Stromal cell of bone marrow (primary cell): ENCODE results near the gene CACNA1A.
"Not testable (repeated sequence)": the region's sequence is repeated elsewhere in the genome, so short reads cannot be mapped to it uniquely, and the experiment has no call there.

ENCODE experiments used
- DNase-seq: peaks from one replicate; pipeline ENCODE4 v3.0.0-alpha.2; 2012; ENCODE audit warnings: low read depth

Gene CACNA1A

GRCh38 chr19:13198634-13199033 lies 307.6 kb downstream of the CACNA1A start:
- DNase-seq: no peak

DNA sequence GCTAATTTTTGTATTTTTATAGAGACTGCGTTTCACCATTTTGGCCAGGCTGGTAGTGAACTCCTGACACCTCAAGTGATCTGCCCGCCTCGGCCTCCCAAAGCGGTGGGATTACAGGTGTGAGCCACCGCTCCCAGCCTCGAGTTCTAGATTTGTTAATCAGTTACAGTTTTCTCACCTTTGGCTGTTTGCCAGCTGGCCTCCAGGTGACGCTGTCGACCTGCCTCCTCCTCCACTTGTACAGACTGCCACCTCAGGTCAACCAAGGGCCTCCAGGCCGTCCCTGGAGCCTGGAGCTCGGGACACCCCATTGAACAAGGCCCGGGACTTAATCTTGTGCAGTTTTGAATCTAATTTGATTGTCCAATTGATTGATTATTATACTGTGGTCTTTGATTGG lies 310.6 kb downstream of the CACNA1A start:
- no peak for DNase-seq

- no peak for DNase-seq
Observed at GRCh38 chr19:13190781-13191540, 315.3 kb downstream of the CACNA1A start.

DNA sequence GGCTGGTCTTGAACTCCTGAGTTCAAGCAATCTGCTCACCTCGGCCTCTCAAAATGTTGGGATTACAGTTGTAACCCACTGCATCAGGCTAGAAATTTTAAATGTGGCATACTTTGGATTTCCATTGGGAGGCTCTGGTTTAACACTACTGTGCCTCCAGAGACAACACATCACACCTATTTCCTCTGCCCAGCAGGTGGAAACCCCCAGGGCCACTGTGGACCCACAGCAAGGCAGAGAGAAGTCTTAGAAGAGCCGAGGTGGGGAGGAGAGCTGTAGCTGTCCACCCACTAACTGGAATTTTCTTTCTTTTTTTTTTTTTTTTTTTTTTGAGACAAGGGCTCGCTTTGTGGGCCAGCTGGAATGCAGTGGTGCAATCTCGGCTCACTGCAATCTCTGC lies 316.7 kb downstream of the CACNA1A start:
- no peak for DNase-seq

DNA sequence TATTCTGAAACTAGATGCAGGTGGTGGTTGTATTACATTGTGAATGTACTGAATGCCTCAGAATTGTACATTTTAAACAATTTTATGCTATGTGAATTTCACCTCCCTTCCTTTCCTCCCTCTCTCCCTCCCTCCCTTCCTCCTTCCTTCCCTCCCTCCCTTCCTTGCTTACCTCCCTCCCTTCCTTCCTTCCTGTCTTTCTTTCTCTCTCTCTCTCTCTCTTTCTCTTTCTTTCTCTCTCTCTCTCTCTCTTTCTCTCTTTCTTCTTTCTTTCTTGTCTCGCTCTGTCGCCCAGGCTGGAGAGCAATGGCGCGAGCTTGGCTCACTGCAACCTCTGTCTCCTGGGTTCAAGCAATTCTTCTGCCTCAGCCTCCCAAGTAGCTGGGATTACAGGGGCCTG lies 318.9 kb downstream of the CACNA1A start:
- DNase-seq: no peak

DNA sequence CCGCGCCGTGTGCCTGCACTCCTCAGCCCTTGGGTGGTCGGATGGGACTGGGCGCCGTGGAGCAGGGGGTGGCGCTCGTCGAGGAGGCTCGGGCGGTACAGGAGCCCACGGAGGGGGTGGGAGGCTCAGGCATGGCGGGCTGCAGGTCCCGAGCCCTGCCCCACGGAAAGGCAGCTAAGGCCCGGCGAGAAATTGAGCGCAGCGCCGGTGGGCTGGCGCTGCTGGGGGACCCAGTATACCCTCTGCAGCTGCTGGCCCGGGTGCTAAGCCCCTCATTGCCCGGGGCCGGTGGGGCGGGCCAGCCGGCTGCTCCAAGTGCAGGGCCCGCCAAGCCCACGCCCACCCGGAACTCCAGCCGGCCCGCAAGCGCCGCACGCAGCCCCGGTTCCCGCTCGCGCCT lies 319.6 kb downstream of the CACNA1A start:
- not testable (repeated sequence) for DNase-seq

DNA sequence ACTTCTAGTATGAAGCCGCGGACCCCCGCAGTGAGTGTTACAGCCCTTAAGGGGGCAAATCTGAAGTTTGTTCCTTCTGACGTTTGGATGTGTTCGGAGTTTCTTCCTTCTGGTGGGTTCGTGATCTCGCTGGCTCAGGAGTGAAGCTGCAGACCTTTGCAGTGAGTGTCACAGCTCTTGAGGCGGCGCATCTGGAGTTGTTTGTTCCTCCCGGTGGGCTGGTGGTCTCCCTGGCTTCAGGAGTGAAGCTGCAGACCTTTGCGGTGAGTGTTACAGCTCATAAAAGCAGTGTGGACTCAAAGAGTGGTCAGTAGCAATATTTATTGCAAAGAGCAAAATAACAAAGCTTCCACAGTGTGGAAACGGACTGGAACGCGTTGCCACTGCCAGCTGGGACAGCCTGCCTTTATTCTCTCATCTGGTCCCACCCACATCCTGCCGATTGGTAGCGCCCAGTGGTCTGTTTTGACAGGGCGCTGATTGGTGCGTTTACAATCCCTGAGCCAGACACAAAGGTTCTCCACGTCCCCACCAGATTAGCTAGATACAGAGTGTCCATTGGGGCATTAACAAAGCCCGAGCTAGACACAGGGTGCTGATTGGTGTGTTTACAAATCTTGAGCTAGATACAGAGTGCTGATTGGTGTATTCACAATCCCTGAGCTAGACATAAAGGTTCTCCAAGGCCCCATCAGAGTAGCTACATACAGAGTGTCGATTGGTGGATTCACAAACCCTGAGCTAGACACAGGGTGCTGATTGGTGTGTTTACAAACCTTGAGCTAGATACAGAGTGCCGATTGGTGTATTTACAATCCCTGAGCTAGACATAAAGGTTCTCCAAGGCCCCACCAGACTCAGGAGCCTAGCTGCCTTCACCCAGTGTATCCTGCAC lies 320.3 kb downstream of the CACNA1A start:
- not testable (repeated sequence) for DNase-seq

- DNase-seq: not testable (repeated sequence)
Observed at GRCh38 chr19:13184926-13185325, 321.4 kb downstream of the CACNA1A start.

DNA sequence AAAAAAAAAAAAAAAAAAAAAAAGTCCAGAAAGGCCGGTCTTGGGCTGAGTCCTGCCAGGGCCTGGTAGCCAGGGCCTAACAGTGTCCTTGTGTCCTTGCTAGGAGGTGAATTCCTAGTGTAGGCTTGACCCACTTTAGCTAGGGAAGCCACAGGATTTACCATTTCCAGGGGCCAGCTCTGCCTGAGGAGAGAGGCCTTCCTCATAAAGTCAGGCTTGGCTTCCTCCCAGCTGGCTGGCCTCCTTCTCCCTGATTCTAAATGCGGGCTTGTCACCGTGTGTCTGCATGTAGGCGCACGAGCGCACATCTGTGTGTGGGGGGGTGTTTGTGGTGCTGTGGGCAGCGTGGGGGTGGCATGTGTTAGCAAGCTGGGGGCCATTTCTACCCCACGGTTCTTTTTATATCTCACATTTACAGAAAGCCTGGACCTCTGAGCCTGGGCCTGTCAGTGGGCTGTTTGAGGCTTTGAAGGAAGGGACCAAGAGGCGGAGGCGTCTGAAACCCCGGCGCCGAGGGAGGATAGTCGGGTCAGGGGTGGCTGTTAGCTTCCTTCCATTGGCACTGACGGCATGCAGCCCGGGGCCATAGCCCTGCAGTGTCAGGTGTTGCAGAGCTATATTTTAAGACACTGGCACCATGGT lies 324.4 kb downstream of the CACNA1A start:
- no peak for DNase-seq

DNA sequence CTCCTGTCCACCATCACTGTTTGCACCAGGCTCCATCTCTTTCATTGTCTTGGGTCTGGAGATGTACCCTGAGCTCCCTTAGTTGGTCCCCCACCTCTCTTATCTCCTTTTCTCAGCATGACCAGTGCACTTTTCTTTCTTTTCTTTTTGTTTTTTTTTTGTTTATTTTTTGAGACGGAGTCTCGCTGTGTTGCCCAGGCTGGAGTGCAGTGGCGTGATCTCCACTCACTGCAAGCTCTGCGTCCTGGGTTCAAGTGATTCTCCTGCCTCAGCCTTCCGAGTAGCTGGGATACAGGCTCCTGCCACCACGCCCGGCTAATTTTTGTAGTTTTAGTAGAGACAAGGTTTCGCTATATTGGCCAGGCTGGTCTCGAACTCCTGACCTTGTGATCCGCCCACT lies 328.0 kb downstream of the CACNA1A start:
- not testable (repeated sequence) for DNase-seq

- DNase-seq: not testable (repeated sequence)
Observed at GRCh38 chr19:13177584-13177983, 328.7 kb downstream of the CACNA1A start.

- DNase-seq: no peak
Observed at GRCh38 chr19:13176345-13176744, 329.9 kb downstream of the CACNA1A start.

DNA sequence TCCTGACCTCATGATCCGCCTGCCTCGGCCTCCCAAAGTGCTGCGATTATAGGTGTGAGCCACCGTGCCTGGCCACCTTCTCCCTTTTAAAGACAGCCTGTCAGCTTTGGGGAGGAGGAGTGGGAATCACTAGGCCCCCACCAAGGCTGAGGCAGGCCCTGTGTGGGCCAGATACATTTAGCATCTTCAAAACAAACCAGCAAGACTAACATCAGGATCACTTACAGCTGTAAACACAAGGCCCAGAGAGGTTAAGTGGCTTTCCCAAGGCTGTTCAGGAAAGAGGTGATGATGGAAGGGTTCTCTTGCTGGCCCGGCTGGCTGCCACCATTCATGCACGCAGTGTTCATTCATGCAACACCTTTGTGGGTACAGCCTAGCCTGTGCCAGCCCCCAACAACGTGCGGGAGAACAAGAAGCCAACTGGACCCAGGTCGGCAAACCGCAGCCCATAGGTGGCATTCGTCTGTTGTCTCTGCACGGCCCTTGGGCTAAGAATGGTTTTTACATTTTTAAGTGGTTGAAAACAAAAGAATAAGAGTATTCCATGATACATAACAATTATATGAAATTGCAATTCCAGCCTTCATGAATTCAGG lies 333.0 kb downstream of the CACNA1A start:
- DNase-seq: no peak

- DNase-seq: no peak
Observed at GRCh38 chr19:13172346-13173138, 333.7 kb downstream of the CACNA1A start.

- no peak for DNase-seq
Observed at GRCh38 chr19:13171146-13171545, 335.1 kb downstream of the CACNA1A start.

GRCh38 chr19:13169769-13170168 lies 336.5 kb downstream of the CACNA1A start:
- no peak for DNase-seq

- DNase-seq: not testable (repeated sequence)
Observed at GRCh38 chr19:13166151-13166550, 340.1 kb downstream of the CACNA1A start.

DNA sequence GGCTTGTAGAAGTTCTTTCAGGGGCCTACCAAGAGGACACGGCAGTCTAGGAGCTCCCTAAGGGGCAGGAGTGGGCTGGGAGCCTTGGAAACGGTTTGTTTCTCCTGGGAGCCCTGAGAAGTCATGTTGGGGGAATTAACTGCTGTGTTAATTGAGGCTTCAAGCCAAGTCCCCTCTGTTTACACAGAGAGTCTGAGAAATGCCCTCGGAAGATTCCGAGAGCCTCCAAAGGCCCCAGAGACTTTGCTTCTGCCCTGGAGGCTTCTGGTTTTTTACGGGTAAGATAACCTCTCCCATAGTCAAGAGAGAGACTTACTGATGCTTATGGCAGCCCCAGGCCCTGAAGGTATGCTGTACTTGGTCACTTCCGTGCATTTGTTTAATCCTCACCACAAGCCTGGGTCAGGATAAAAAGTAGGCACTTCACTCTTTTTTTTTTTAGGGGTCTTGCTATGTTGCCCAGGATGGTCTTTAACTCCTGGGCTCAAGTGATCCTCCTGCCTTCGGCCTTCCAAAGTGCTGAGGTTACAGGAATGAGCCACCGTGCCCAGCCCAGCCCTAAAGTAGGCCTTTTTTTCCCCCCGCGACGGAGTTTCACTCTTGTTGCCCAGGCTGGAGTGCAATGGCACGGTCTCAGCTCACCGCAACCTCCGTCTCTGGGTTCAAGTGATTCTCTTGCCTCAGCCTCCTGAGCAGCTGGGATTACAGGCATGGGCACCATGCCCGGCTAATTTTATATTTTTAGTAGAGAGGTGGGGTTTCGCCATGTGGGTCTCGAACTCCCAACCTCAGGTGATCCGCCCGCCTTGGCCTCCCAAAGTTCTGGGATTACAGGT lies 340.9 kb downstream of the CACNA1A start:
- no peak for DNase-seq

GRCh38 chr19:13164343-13165161 lies 341.7 kb downstream of the CACNA1A start:
- DNase-seq: no peak
